ENCODE measurements around the gene CHCHD3.

CHCHD3 gene

GRCh38 chr7:132765861-132766260 is 316.0 kb downstream of the CHCHD3 start:
- Histone ChIP-seq H3K9ac (ENCODE audit: insufficient read length) (no peak overlapping the region), H3K36me3 (ENCODE audit: insufficient read depth, low read length) (no peaks in the 10 kb centered on the region), H3K27ac (no peak overlapping the region), H3K4me3 (no peak overlapping the region), H3K9me3 (ENCODE audit: low read depth, low read length) (no peaks in the 10 kb centered on the region)
- DNase-seq (ENCODE audit: low read depth, low spot score) = no peak
- no peak for TF ChIP-seq POLR2AphosphoS5 (IDR thresholded peaks at IDR 0.05; ENCODE audit: borderline replicate concordance, low read depth, low read length)
- TF ChIP-seq FOXP2 (optimal IDR thresholded peaks at IDR 0.05; ENCODE audit: control extremely low read depth, extremely low read length, insufficient read depth) = no peak
- TF ChIP-seq EZH2 (IDR thresholded peaks at IDR 0.05) = no peak

- no peak for DNase-seq (ENCODE audit: low read depth, low spot score)
- H3K9ac ChIP-seq (ENCODE audit: insufficient read length) = no peak overlapping the region
- no peak overlapping the region for H3K27ac ChIP-seq
- TF ChIP-seq FOXP2 (optimal IDR thresholded peaks at IDR 0.05; ENCODE audit: control extremely low read depth, extremely low read length, insufficient read depth) (no peak), POLR2AphosphoS5 (IDR thresholded peaks at IDR 0.05; ENCODE audit: borderline replicate concordance, low read depth, low read length) (no peak), EZH2 (IDR thresholded peaks at IDR 0.05) (no peak)
- no peaks in the 10 kb centered on the region for H3K9me3 ChIP-seq (ENCODE audit: low read depth, low read length)
- H3K4me3 ChIP-seq = no peak overlapping the region
- H3K36me3 ChIP-seq (ENCODE audit: insufficient read depth, low read length) = no peaks in the 10 kb centered on the region
Observed at GRCh38 chr7:132764762-132765161, 317.1 kb downstream of the CHCHD3 start.

GRCh38 chr7:132760866-132761265 is 321.0 kb downstream of the CHCHD3 start:
- no peaks in the 10 kb centered on the region for H3K9me3 ChIP-seq (ENCODE audit: low read depth, low read length)
- no peak for DNase-seq (ENCODE audit: low read depth, low spot score)
- no peak overlapping the region for H3K4me3 ChIP-seq
- no peak overlapping the region for H3K9ac ChIP-seq (ENCODE audit: insufficient read length)
- TF ChIP-seq FOXP2 (optimal IDR thresholded peaks at IDR 0.05; ENCODE audit: control extremely low read depth, extremely low read length, insufficient read depth) (no peak), POLR2AphosphoS5 (IDR thresholded peaks at IDR 0.05; ENCODE audit: borderline replicate concordance, low read depth, low read length) (no peak), EZH2 (IDR thresholded peaks at IDR 0.05) (no peak)
- H3K36me3 ChIP-seq (ENCODE audit: insufficient read depth, low read length) = no peaks in the 10 kb centered on the region
- H3K27ac ChIP-seq = no peak overlapping the region

DNA sequence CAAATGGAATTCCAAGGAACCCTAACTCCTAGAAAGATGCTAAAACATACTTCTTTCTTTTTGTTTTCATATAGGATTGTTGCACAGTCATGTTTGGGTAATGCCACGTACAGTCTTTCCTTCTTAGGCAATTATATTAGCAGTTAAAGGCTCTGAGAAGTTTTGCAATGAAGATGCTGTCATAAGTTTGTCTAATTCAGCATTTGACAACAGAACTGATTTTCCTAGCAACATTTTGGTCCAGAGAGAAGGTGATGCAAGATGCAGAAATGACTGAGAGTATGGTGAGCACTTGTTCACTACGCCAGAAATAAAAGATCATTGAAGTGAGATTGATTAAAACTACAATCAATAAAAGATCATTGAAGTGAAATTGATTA is 321.7 kb downstream of the CHCHD3 start:
- DNase-seq (ENCODE audit: low read depth, low spot score) = no peak
- Histone ChIP-seq H3K27ac (no peak overlapping the region), H3K9ac (ENCODE audit: insufficient read length) (no peak overlapping the region), H3K9me3 (ENCODE audit: low read depth, low read length) (no peaks in the 10 kb centered on the region), H3K36me3 (ENCODE audit: insufficient read depth, low read length) (no peaks in the 10 kb centered on the region), H3K4me3 (no peak overlapping the region)
- TF ChIP-seq FOXP2 (optimal IDR thresholded peaks at IDR 0.05; ENCODE audit: control extremely low read depth, extremely low read length, insufficient read depth) (no peak), POLR2AphosphoS5 (IDR thresholded peaks at IDR 0.05; ENCODE audit: borderline replicate concordance, low read depth, low read length) (no peak), EZH2 (IDR thresholded peaks at IDR 0.05) (no peak)

DNA sequence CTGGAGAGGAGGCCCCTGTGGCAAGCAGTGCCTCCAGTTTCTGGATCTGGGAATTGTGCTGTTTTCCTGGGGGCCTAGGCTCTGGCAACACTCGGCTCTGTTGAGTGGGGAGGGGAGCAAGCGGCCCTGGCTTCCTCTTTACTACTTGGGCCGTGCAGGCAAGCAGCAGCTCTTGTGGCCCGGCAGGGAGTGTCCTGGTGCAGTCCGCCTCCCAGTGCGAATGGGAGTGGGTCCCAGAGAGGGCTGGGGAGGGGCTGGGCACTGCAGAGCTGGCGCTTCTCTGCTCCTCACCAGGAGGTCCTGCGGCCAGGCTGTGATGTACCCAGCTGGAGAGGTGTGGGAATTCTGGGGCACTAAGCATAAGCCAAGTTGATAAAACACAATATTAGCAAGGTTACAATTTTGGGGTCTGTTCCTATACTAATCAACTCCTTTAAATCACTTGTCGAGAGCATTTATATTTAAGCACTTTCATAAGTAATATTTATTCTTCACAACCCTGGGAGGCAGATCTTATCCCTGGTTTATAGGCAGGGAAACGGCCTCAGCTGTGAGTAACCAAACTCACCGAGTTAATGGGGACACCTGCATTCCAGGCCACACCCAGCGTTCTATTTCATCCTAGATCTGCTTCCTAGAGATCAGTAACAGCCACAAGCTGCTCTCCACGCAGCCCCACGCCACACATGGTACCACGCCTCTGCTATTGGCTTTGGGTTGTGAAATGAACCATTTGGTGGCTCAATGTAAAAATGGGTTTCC is 322.2 kb downstream of the CHCHD3 start:
- no peaks in the 10 kb centered on the region for H3K9me3 ChIP-seq (ENCODE audit: low read depth, low read length)

GRCh38 chr7:132758986-132759385 is 322.9 kb downstream of the CHCHD3 start:
- no peak for DNase-seq (ENCODE audit: low read depth, low spot score)
- Histone ChIP-seq H3K27ac (no peak overlapping the region), H3K4me3 (no peak overlapping the region), H3K9ac (ENCODE audit: insufficient read length) (no peak overlapping the region), H3K9me3 (ENCODE audit: low read depth, low read length) (no peaks in the 10 kb centered on the region), H3K36me3 (ENCODE audit: insufficient read depth, low read length) (no peaks in the 10 kb centered on the region)
- no peak for TF ChIP-seq POLR2AphosphoS5 (IDR thresholded peaks at IDR 0.05; ENCODE audit: borderline replicate concordance, low read depth, low read length)
- no peak for TF ChIP-seq FOXP2 (optimal IDR thresholded peaks at IDR 0.05; ENCODE audit: control extremely low read depth, extremely low read length, insufficient read depth)
- TF ChIP-seq EZH2 (IDR thresholded peaks at IDR 0.05) = no peak

More for the DNA sequence above, 322.2 kb downstream of the CHCHD3 start:
- Histone ChIP-seq H3K4me3 (no peak overlapping the region), H3K9ac (ENCODE audit: insufficient read length) (no peak overlapping the region), H3K36me3 (ENCODE audit: insufficient read depth, low read length) (no peaks in the 10 kb centered on the region), H3K27ac (no peak overlapping the region)
- DNase-seq (ENCODE audit: low read depth, low spot score) = no peak
- TF ChIP-seq POLR2AphosphoS5 (IDR thresholded peaks at IDR 0.05; ENCODE audit: borderline replicate concordance, low read depth, low read length) = no peak
- TF ChIP-seq EZH2 (IDR thresholded peaks at IDR 0.05) = no peak
- no peak for TF ChIP-seq FOXP2 (optimal IDR thresholded peaks at IDR 0.05; ENCODE audit: control extremely low read depth, extremely low read length, insufficient read depth)

DNA sequence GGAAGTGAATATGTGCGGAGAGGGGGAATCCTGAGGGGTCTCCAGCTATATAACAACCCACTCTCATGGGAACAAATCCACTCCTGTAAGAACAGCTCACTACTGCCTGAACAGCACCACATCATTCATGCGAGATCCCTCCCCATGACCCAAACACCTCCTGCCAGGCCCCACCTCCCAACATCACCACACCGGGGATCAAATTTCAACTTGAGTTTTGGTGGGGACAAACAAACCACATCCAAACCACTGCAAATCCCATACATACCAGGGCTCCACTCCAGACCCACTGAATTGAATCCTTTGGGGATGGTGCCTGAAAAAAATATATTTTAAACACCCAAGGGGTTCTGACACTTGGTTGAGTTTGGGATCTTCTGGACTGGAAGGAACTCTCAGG is 324.1 kb downstream of the CHCHD3 start:
- no peak overlapping the region for H3K4me3 ChIP-seq
- no peaks in the 10 kb centered on the region for H3K36me3 ChIP-seq (ENCODE audit: insufficient read depth, low read length)
- no peak overlapping the region for H3K9ac ChIP-seq (ENCODE audit: insufficient read length)
- DNase-seq (ENCODE audit: low read depth, low spot score) = no peak
- no peak overlapping the region for H3K27ac ChIP-seq
- no peaks in the 10 kb centered on the region for H3K9me3 ChIP-seq (ENCODE audit: low read depth, low read length)
- TF ChIP-seq EZH2 (IDR thresholded peaks at IDR 0.05) (no peak), FOXP2 (optimal IDR thresholded peaks at IDR 0.05; ENCODE audit: control extremely low read depth, extremely low read length, insufficient read depth) (no peak), POLR2AphosphoS5 (IDR thresholded peaks at IDR 0.05; ENCODE audit: borderline replicate concordance, low read depth, low read length) (no peak)

DNA sequence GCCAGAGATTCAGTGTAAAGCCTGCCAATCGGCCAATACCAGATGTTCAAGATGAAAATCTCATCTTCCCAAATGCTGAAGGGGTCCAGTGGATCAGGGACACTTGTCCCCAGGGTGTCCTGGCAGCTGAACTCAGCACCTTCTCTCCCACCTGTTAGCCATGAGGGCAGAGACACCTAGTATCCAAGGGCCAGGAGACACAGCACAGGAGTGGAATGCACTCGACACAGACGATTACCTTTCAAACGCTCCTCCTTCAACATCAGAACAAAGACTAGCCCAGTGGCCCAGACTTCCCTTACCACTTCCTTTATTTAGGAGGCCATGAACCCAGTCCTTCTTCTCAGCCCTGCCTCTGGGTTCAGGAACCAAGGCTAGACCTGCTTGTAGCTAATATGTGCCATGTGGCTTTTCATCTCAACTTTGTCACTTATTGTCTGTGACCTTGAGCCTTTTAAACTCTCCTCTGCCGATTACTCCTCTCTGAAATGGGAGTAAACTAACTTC is 325.4 kb downstream of the CHCHD3 start:
- DNase-seq (ENCODE audit: low read depth, low spot score) = no peak
- Histone ChIP-seq H3K36me3 (ENCODE audit: insufficient read depth, low read length) (no peaks in the 10 kb centered on the region), H3K4me3 (no peak overlapping the region), H3K27ac (no peak overlapping the region), H3K9ac (ENCODE audit: insufficient read length) (no peak overlapping the region), H3K9me3 (ENCODE audit: low read depth, low read length) (no peaks in the 10 kb centered on the region)
- TF ChIP-seq POLR2AphosphoS5 (IDR thresholded peaks at IDR 0.05; ENCODE audit: borderline replicate concordance, low read depth, low read length) (no peak), FOXP2 (optimal IDR thresholded peaks at IDR 0.05; ENCODE audit: control extremely low read depth, extremely low read length, insufficient read depth) (no peak), EZH2 (IDR thresholded peaks at IDR 0.05) (no peak)
